Activated naive CD4-positive, alpha-beta T cell (primary cell): Measurements from ENCODE around the gene LINC00237.

ENCODE experiments used
- DNase-seq, 4 experiments: peaks; one replicate each; lab custom pipeline; 2025; lab: John Stamatoyannopoulos, UW

LINC00237 gene

DNA sequence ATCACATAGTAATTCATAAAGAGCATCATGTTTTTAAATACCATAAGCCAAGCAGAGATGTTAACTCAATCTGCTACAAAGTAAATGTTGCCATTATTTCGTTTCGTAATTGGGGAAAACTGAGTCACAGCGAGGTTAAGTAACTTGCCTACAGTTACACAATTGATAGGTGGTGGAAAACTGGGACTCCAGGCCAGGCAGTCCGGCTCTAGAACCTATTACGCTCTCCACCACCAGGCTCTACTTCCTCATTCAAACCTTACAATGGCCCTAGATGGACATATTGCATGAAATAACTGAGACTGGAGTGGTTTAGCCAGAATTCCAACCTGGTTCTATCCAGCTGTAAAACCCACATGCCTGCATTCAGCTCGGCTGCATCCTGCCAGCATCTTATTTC, 58.2 kb downstream of the LINC00237 start:
- DNase-seq = no peak

- no peak for DNase-seq
These were observed 59.6 kb downstream of the LINC00237 start for GRCh38 chr20:21046413-21047070.
